ENCODE measurements around the gene BCL7A.
"Not testable (repeated sequence)": the region's sequence is repeated elsewhere in the genome, so short reads cannot be mapped to it uniquely, and the experiment has no call there.

BCL7A gene

GRCh38 chr12:122097927-122098756 lies 76.5 kb downstream of the BCL7A start:
- in situ Hi-C loops (cut with MboI; ENCODE audit: low sequenced_read_pairs, unreplicated experiment), result no loop called here
- no peak for TF ChIP-seq CTCF (IDR thresholded peaks at IDR 0.05; ENCODE audit: borderline replicate concordance, control extremely low read depth, extremely low read depth, insufficient read depth, missing control alignments)
- DNase-seq (ENCODE audit: low spot score), result no peak

DNA sequence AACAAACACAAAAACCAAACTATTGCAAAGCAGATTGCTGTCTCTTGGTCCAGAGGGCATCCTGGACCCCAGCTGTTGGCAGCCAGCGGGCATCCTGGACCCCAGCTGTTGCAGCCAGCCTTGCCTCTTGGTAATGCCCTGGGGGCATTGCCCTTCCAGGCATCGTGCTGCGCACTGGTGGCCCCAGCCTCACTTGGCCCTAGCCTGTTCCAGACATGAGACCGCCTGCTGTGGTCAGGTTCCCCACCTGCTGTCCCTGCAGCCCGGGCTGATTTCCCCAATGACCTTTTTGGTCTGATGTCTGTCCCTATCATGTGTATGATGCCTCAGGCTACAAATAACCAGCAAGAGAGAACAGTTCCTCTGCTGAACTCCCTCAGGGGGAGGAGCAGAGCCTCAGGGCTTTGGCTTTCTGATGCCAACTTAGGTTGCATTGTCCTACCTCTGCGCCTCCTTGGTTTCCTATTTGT lies 77.6 kb downstream of the BCL7A start:
- TF ChIP-seq CTCF (IDR thresholded peaks at IDR 0.05; ENCODE audit: borderline replicate concordance, control extremely low read depth, extremely low read depth, insufficient read depth, missing control alignments), result no peak
- in situ Hi-C loops (cut with MboI; ENCODE audit: low sequenced_read_pairs, unreplicated experiment), result no loop called here

GRCh38 chr12:122099856-122100255 lies 78.2 kb downstream of the BCL7A start:
- in situ Hi-C loops (cut with MboI; ENCODE audit: low sequenced_read_pairs, unreplicated experiment), result no loop called here
- no peak for TF ChIP-seq CTCF (IDR thresholded peaks at IDR 0.05; ENCODE audit: borderline replicate concordance, control extremely low read depth, extremely low read depth, insufficient read depth, missing control alignments)
- no peak for DNase-seq (ENCODE audit: low spot score)

More for the DNA sequence above, 77.6 kb downstream of the BCL7A start:
- no peak for DNase-seq (ENCODE audit: low spot score)

DNA sequence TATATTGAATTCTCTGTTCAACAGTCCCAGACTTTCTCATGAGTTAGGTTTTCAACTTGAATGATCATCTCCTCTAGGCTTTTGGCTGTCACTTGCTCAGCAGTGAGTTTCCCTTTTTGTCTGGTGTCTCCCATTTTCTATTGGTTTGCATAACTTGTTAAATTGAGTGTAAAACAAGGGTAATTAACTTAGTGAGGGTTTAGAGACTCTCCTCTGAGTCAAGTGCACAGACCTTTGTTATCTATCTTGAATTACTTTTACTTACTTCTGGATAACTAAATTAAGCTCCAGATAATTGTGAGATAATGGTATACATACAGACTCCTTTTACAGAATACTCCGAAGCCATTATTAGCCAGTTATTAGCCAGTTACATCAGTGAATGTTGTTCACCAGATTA lies 78.9 kb downstream of the BCL7A start:
- no peak for TF ChIP-seq CTCF (IDR thresholded peaks at IDR 0.05; ENCODE audit: borderline replicate concordance, control extremely low read depth, extremely low read depth, insufficient read depth, missing control alignments)
- no peak for DNase-seq (ENCODE audit: low spot score)
- in situ Hi-C loops (cut with MboI; ENCODE audit: low sequenced_read_pairs, unreplicated experiment), result no loop called here

- in situ Hi-C loops (cut with MboI; ENCODE audit: low sequenced_read_pairs, unreplicated experiment), result no loop called here
- no peak for DNase-seq (ENCODE audit: low spot score)
- no peak for TF ChIP-seq CTCF (IDR thresholded peaks at IDR 0.05; ENCODE audit: borderline replicate concordance, control extremely low read depth, extremely low read depth, insufficient read depth, missing control alignments)
These were observed 80.6 kb downstream of the BCL7A start for GRCh38 chr12:122102331-122102730.

GRCh38 chr12:122104844-122105243 lies 83.2 kb downstream of the BCL7A start:
- in situ Hi-C loops (cut with MboI; ENCODE audit: low sequenced_read_pairs, unreplicated experiment), result no loop called here
- DNase-seq (ENCODE audit: low spot score), result no peak
- TF ChIP-seq CTCF (IDR thresholded peaks at IDR 0.05; ENCODE audit: borderline replicate concordance, control extremely low read depth, extremely low read depth, insufficient read depth, missing control alignments), result no peak

GRCh38 chr12:122105496-122105895 lies 83.8 kb downstream of the BCL7A start:
- in situ Hi-C loops (cut with MboI; ENCODE audit: low sequenced_read_pairs, unreplicated experiment); DNase-seq (ENCODE audit: low spot score): not testable (repeated sequence)

All from GM13976 (cell line).